Measurements from ENCODE around the gene ZDHHC18. TPM values are rescaled to one million over a fixed set of nuclear protein-coding genes. Genes with fewer than 3 reads are reported as not detected.
A peak's percentile ranks its signal among the peaks of the same experiment; 100 is the strongest.

Gene ZDHHC18
- total RNA-seq, 1 experiment from 2014 or later = 33.1 TPM

DNA sequence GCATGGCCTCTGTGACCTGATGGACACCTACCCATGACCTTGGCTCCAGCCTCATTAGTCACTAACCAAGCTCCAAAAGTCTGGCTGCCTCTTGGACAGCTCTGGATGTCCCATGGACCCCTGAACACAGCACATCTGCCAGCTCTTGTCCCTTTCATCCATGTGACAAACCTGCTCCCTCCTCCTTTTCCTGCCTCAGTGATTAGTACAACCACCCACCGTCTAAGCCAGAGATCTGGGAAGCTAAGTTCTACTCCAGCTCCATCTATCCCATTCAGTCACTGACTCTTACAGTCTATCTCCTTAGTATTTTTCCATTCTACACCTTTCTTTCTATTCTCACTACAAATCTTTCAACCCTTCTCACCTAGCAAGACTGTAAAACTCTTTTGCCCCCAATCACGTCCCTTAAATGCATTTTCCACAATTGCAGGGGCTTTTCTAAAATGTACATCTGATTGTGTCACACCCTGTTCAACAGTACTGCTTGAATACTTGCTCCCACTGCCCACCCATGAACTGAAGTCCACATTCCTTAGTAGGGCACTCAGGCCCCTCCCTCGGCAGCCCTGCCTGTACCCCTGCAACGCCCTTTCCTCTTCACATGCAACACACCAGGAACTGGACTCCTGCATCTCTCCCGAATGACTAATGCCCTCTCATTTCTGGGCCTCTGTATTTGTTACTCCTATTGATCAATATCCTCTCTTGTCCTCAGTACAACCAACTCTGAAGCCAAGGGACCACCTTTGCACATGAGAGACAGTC, 56.4 kb downstream of the ZDHHC18 start:
- no peak overlapping the region for H3K4me3 Mint-ChIP-seq
- no peak overlapping the region for H2BK120ac ChIP-seq (ENCODE audit: low read depth, low read length, poor library complexity, severe bottlenecking)
- no peaks in the 10 kb centered on the region for H3K9me3 Mint-ChIP-seq
- no peaks in the 10 kb centered on the region for H3K9me3 ChIP-seq (ENCODE audit: control insufficient read depth, low read depth, low read length)
- TF ChIP-seq, protein P1, sequence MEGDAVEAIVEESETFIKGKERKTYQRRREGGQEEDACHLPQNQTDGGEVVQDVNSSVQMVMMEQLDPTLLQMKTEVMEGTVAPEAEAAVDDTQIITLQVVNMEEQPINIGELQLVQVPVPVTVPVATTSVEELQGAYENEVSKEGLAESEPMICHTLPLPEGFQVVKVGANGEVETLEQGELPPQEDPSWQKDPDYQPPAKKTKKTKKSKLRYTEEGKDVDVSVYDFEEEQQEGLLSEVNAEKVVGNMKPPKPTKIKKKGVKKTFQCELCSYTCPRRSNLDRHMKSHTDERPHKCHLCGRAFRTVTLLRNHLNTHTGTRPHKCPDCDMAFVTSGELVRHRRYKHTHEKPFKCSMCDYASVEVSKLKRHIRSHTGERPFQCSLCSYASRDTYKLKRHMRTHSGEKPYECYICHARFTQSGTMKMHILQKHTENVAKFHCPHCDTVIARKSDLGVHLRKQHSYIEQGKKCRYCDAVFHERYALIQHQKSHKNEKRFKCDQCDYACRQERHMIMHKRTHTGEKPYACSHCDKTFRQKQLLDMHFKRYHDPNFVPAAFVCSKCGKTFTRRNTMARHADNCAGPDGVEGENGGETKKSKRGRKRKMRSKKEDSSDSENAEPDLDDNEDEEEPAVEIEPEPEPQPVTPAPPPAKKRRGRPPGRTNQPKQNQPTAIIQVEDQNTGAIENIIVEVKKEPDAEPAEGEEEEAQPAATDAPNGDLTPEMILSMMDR (conservative IDR thresholded peaks at IDR 0.05) = no peak
- no peak overlapping the region for H2AK5ac ChIP-seq (ENCODE audit: insufficient read length, low read length)
- no peak overlapping the region for H2BK15ac ChIP-seq (ENCODE audit: low read depth, low read length)
- H3K18ac ChIP-seq (ENCODE audit: insufficient read length, low read depth, low read length) = no peak overlapping the region
- no peak overlapping the region for H3K4me2 ChIP-seq (ENCODE audit: insufficient read depth, insufficient read length, low read length)
- H3K14ac ChIP-seq (ENCODE audit: insufficient read depth, low read length) = no peak overlapping the region
- no peaks in the 10 kb centered on the region; the same call in 1 of the 2 replicates for H3K27me3 ChIP-seq (ENCODE audit: insufficient read depth, low read length)
- H3T11ph ChIP-seq (ENCODE audit: low read length) = no peak overlapping the region
- no peaks in the 10 kb centered on the region for H3K27me3 Mint-ChIP-seq (ENCODE audit: low read depth)
- no peak overlapping the region for H2BK5ac ChIP-seq (ENCODE audit: insufficient read length, low read length)
- H3K4me1 Mint-ChIP-seq = no peaks in the 10 kb centered on the region
- no peak overlapping the region for H3K27ac ChIP-seq (ENCODE audit: insufficient read length, low read depth, low read length)
- H3K56ac ChIP-seq (ENCODE audit: insufficient read length, low read depth, low read length) = no peak overlapping the region
- H3K79me2 ChIP-seq (ENCODE audit: insufficient read depth, low read length) = no peaks in the 10 kb centered on the region
- H4K91ac ChIP-seq (ENCODE audit: insufficient read length, low read depth, low read length) = no peak overlapping the region
- DNase-seq = no peak
- H3K36me3 Mint-ChIP-seq (ENCODE audit: insufficient read depth in 1 of 3, low read depth in 3 of 3) = peaks cover 28 to 77% (median 61%) of the 10 kb centered on the region in 3 experiments; a peak in 6 of 7 replicates
- H3K4me1 ChIP-seq (ENCODE audit: insufficient read depth, low read length) = no peaks in the 10 kb centered on the region
- H2BK20ac ChIP-seq (ENCODE audit: low read depth, low read length, poor library complexity, severe bottlenecking) = no peak overlapping the region
- no peak overlapping the region for H3K4ac ChIP-seq (ENCODE audit: low read depth, low read length)
- H4K5ac ChIP-seq (ENCODE audit: insufficient read length, low read depth, low read length) = no peak overlapping the region
- 100% methylated on average over 1 of the region's 5 CpGs for WGBS (ENCODE audit: extremely low coverage, insufficient read length, low lambda C conversion rate)
- H3K79me1 ChIP-seq (ENCODE audit: insufficient read depth, low read depth, low read length, poor library complexity, severe bottlenecking) = no peaks in the 10 kb centered on the region
- H3K9ac ChIP-seq (ENCODE audit: extremely low read depth, insufficient read length, low read length) = no peak overlapping the region
- no peak overlapping the region for H3K23ac ChIP-seq (ENCODE audit: insufficient read length, low read depth, low read length)
- no peaks in the 10 kb centered on the region for H4K20me1 ChIP-seq (ENCODE audit: control insufficient read depth, insufficient read depth, insufficient read length)
- H2AFZ ChIP-seq (ENCODE audit: low read length) = no peak overlapping the region
- H4K8ac ChIP-seq (replicated peaks; ENCODE audit: insufficient read length, low read depth, low read length) = no peak overlapping the region
- H3K23me2 ChIP-seq (ENCODE audit: insufficient read length, low read depth, low read length, poor library complexity, severe bottlenecking) = no peaks in the 10 kb centered on the region
- peak overlapping the region in 1 of 3 experiments; percentile 2; a peak in 2 of 7 replicates for H3K27ac Mint-ChIP-seq
- no peak overlapping the region for H2BK12ac ChIP-seq (ENCODE audit: insufficient read length, low read depth, low read length)
